GM10847 (cell line): ENCODE data around the gene PMM2.

Experiments
- POLR2A ChIP-seq: IDR thresholded peaks from 2 replicates; pipeline ENCODE4 v1.6.1; 2011; ENCODE audit not compliant: insufficient read length; ENCODE audit errors: extremely low read depth

The PMM2 gene

GRCh38 chr16:8855972-8856371 is 58.3 kb downstream of the PMM2 start:
- TF ChIP-seq POLR2A = no peak

GRCh38 chr16:8858994-8859912 is 61.6 kb downstream of the PMM2 start:
- no peak for TF ChIP-seq POLR2A

- no peak for TF ChIP-seq POLR2A
These were observed 62.6 kb downstream of the PMM2 start for GRCh38 chr16:8859913-8860881.

GRCh38 chr16:8861563-8862308 is 64.1 kb downstream of the PMM2 start:
- no peak for TF ChIP-seq POLR2A

- TF ChIP-seq POLR2A = no peak
These were observed 64.9 kb downstream of the PMM2 start for GRCh38 chr16:8862309-8863130.

GRCh38 chr16:8863594-8864424 is 66.2 kb downstream of the PMM2 start:
- TF ChIP-seq POLR2A = no peak

GRCh38 chr16:8864480-8865110 is 67.0 kb downstream of the PMM2 start:
- TF ChIP-seq POLR2A = no peak

GRCh38 chr16:8865145-8865882 is 67.7 kb downstream of the PMM2 start:
- no peak for TF ChIP-seq POLR2A

- TF ChIP-seq POLR2A = no peak
These were observed 68.7 kb downstream of the PMM2 start for GRCh38 chr16:8866118-8866883.

GRCh38 chr16:8866884-8867215 is 69.2 kb downstream of the PMM2 start:
- no peak for TF ChIP-seq POLR2A

GRCh38 chr16:8867216-8867931 is 69.7 kb downstream of the PMM2 start:
- no peak for TF ChIP-seq POLR2A
